ENCODE data around the gene NCF4.

The NCF4 gene

GRCh38 chr22:36853407-36854099 is 7.3 kb upstream of the NCF4 start:
- no peaks in the 10 kb centered on the region for H3K9me3 ChIP-seq (replicated peaks; ENCODE audit: insufficient read depth, low read length)
- H3K4me2 ChIP-seq (ENCODE audit: low read depth, low read length) = peak overlapping the region; percentile 17; the same call in 1 of the 2 replicates
- no peaks in the 10 kb centered on the region for H4K20me1 ChIP-seq (ENCODE audit: insufficient read depth, low read length)
- no peaks in the 10 kb centered on the region for H3K9me2 ChIP-seq (replicated peaks; ENCODE audit: insufficient read depth, low read length)
- H3K4me1 ChIP-seq (ENCODE audit: low read length) = peaks cover 30% of the 10 kb centered on the region
- H3K27ac ChIP-seq (ENCODE audit: low read length) = no peak overlapping the region
- TF ChIP-seq EZH2phosphoT487 (IDR thresholded peaks at IDR 0.05; ENCODE audit: low read length) (no peak), CTCF (IDR thresholded peaks at IDR 0.05; ENCODE audit: low read length) (peak; percentile 88), EZH2 (optimal IDR thresholded peaks at IDR 0.05; ENCODE audit: low read depth, low read length) (no peak)
- no peaks in the 10 kb centered on the region for H3K79me2 ChIP-seq (ENCODE audit: low read length)
- H2AFZ ChIP-seq (ENCODE audit: low read length) = peak overlapping the region; percentile 95
- peak overlapping the region; percentile 19; the same call in 1 of the 2 replicates for H3K4me3 ChIP-seq (ENCODE audit: low read length)
- no peak overlapping the region for H3K9ac ChIP-seq (ENCODE audit: low read length)
- H3F3A ChIP-seq (ENCODE audit: insufficient read depth, low read length) = peaks cover 9% of the 10 kb centered on the region; the same call in 1 of the 2 replicates
- DNase-seq = peak; percentile 79
- 0 out of 2 replicates have a peak, but pooled peaks cover 7% of the 10 kb centered on the region for H3K27me3 ChIP-seq (replicated peaks; ENCODE audit: insufficient read depth, low read length)
- no peaks in the 10 kb centered on the region for H3K36me3 ChIP-seq (replicated peaks; ENCODE audit: insufficient read depth, low read length)

- TF ChIP-seq EZH2phosphoT487 (IDR thresholded peaks at IDR 0.05; ENCODE audit: low read length) (no peak), EZH2 (optimal IDR thresholded peaks at IDR 0.05; ENCODE audit: low read depth, low read length) (no peak), CTCF (IDR thresholded peaks at IDR 0.05; ENCODE audit: low read length) (no peak)
- Histone ChIP-seq H3K9me3 (replicated peaks; ENCODE audit: insufficient read depth, low read length) (no peaks in the 10 kb centered on the region), H3K4me2 (ENCODE audit: low read depth, low read length) (no peak overlapping the region), H3F3A (ENCODE audit: insufficient read depth, low read length) (peaks cover 28% of the 10 kb centered on the region), H3K27ac (ENCODE audit: low read length) (no peak overlapping the region), H3K79me2 (ENCODE audit: low read length) (no peaks in the 10 kb centered on the region), H3K36me3 (replicated peaks; ENCODE audit: insufficient read depth, low read length) (no peaks in the 10 kb centered on the region), H3K9me2 (replicated peaks; ENCODE audit: insufficient read depth, low read length) (no peaks in the 10 kb centered on the region), H3K4me3 (ENCODE audit: low read length) (no peak overlapping the region), H3K27me3 (replicated peaks; ENCODE audit: insufficient read depth, low read length) (no peaks in the 10 kb centered on the region), H4K20me1 (ENCODE audit: insufficient read depth, low read length) (no peaks in the 10 kb centered on the region), H3K4me1 (ENCODE audit: low read length) (peaks cover 49% of the 10 kb centered on the region), H3K9ac (ENCODE audit: low read length) (no peak overlapping the region), H2AFZ (ENCODE audit: low read length) (no peak overlapping the region)
- DNase-seq = no peak
These were observed 5.3 kb upstream of the NCF4 start for GRCh38 chr22:36855478-36855877.

GRCh38 chr22:36856121-36856791 is 4.5 kb upstream of the NCF4 start:
- Histone ChIP-seq H3K4me3 (ENCODE audit: low read length) (peak overlapping the region; percentile 28; the same call in 1 of the 2 replicates), H3K79me2 (ENCODE audit: low read length) (no peaks in the 10 kb centered on the region), H3K36me3 (replicated peaks; ENCODE audit: insufficient read depth, low read length) (no peaks in the 10 kb centered on the region), H3K9ac (ENCODE audit: low read length) (no peak overlapping the region), H3F3A (ENCODE audit: insufficient read depth, low read length) (peaks cover 34% of the 10 kb centered on the region), H3K27me3 (replicated peaks; ENCODE audit: insufficient read depth, low read length) (no peaks in the 10 kb centered on the region), H3K27ac (ENCODE audit: low read length) (no peak overlapping the region), H4K20me1 (ENCODE audit: insufficient read depth, low read length) (no peaks in the 10 kb centered on the region), H2AFZ (ENCODE audit: low read length) (peak overlapping the region; percentile 12; the same call in 1 of the 2 replicates), H3K4me2 (ENCODE audit: low read depth, low read length) (peak overlapping the region; percentile 53), H3K4me1 (ENCODE audit: low read length) (peaks cover 55% of the 10 kb centered on the region), H3K9me2 (replicated peaks; ENCODE audit: insufficient read depth, low read length) (no peaks in the 10 kb centered on the region), H3K9me3 (replicated peaks; ENCODE audit: insufficient read depth, low read length) (no peaks in the 10 kb centered on the region)
- no peak for TF ChIP-seq EZH2 (optimal IDR thresholded peaks at IDR 0.05; ENCODE audit: low read depth, low read length)
- TF ChIP-seq CTCF (IDR thresholded peaks at IDR 0.05; ENCODE audit: low read length) = peak; percentile 100
- TF ChIP-seq EZH2phosphoT487 (IDR thresholded peaks at IDR 0.05; ENCODE audit: low read length) = no peak
- peak; percentile 88 for DNase-seq

Measured in MM.1S (cell line).